ENCODE data around the gene KAZN.

KAZN gene

DNA sequence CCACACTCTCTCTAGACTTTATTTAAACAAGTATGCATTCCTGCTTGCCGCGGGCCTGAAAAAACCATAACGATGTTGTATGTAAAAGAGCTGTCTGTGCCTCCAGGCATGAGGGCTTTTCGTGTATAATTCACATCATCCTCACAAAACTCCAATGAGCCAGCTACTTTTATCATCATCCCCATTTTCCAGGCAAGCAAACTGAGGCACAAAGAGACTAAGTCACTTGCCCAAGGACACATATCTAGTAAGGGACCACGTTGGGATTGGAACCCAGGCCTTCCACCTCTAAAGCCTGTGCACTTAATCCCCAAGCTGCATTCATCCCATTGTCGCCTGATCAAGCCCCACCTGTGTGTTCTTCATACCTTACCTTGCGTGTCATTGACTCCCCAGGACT, 226.9 kb downstream of the KAZN start:
- DNase-seq (ENCODE audit: low read depth) = no peak

DNA sequence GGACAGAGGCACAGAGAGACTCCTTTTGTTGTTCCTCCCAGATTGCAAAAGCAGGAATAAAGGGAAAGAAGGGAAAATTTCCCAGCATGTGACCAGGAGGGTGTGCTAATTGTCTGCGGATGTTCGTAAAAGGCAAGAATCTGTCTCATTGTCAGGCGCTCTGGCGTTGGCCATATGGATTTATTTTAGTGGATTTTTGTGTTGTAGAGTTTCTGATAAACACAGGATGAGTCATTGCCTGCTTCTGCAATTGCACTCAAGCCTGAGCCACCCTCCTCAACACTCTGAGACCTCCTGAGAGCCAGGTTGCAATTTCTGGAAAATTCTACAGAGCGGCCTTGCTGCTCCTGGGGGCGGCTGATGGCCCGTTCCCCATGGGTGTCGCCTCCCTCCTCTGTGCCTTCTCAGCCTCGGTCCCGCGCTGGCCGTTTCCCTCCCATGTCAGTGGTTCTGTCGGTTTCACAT, 227.7 kb downstream of the KAZN start:
- DNase-seq (ENCODE audit: low read depth) = no peak

DNA sequence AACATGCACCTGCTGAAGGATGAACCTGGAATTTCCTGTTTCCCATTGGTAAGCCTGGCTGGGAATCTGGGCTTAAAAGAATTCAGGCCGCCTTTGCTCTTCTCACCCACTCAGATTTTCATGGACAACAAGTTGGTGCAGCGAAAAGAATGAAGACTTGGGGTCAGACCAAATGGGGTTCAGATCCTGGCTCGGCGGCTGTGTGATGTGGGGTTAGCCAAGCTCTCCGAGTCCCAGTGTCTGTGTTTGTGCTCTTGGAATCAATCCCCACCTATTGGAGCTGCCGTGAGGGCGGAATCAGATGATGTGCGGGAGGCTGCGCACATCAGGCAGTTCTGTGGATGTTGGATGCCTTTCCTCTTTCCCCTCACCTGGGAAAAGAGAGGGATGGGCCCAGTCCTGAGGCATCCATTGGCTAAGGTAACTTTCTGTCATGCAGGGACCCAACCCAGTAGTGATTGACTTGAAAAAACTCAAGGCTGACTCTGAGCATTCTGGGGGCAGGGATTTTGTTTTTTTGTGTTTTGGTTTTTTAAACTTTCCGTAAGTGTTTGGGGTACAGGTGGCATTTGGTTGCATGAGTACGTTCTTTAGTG, 228.3 kb downstream of the KAZN start:
- no peak for DNase-seq (ENCODE audit: low read depth)

DNA sequence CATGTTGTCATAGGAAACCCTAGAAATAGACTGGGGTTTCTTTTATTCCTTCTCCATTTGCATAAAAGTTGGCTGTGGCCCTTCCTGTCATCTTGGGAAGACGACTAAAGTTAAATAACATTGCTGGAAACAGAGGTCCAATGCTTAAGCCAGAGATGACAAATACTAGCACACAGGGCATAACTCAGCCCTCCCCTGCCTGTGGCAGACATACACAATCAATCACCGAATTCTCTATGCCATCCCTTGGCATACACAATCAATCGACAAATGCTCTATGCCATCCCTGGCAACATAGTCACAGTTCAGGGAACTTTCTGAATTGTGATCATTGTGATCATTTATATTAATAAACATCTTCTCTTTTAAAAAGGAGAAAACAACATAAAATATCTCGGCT, 229.4 kb downstream of the KAZN start:
- DNase-seq (ENCODE audit: low read depth) = no peak

DNA sequence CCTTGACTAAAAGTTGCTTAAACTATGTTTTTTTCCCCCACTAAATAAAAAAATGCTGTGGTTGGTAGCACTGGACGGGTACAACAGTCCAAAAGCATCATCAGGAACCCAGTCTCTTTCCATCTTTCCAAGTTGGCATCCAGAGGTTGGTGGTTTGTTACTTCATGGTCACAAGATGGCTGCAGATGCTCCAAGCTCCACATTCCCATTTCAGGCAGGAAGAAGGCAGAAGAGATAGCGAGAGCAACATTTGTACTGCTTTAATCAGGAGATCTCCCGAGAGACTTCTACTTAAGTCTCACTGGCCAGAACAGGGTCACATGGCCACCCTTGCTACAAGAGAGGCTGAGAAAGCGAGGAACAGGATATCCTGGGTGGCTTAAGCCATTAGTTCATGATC, 230.2 kb downstream of the KAZN start:
- DNase-seq (ENCODE audit: low read depth) = no peak

DNA sequence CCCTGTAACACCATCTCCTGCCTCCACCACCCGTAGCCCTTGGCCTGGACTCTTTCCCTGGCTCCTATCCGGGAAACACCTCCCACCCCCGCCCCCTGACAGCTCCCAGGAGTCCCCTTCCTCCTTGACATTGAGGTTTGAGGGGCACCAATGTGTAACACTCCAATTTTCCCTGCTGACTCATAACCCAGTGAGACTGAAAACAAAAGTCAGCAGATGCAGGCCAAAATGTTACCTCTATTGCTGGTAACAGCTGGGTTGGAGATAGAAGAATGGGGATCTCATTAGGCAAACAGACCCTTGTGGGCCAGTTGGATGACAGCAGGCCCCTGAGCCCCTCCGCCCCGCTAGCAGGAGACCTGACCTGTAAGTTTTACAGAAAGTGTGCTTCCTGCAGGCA, 237.2 kb downstream of the KAZN start:
- DNase-seq (ENCODE audit: low read depth) = no peak

DNA sequence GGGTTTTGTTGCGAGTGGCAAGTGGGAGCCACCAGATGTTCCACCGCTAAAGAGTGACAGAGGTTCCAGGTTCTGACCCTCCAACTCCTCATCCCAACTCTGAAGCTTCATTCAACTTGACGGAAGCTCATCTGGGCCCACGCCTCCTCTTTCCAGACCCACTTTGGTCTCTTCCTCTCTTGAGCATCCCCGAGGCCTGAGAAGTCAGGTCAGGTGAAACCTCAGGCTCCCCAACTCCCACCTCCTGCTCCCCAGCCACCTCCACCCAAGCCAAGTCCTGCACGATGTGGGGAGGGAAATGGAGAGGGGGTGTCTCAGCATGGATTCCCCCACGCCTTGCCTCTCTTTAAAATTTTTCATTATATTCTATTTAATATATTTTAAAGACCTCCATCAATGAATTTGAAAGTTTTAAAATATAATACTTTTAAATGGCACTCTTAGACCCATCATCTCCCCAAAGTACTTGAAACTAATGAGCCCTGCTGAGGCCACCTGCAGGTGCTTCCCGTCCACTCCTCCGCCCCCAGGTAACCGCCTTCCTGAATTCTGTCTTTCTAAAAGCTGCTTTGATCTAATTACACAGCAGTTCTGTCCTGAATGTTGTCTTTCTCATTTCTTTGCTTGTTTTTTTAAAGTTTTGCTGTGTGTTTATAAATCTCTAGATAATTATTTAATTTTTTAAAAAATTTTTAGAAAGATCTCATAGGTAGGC, 238.1 kb downstream of the KAZN start:
- no peak for DNase-seq (ENCODE audit: low read depth)

- DNase-seq (ENCODE audit: low read depth) = no peak
Observed at GRCh38 chr1:14840374-14840773, 241.9 kb downstream of the KAZN start.

DNA sequence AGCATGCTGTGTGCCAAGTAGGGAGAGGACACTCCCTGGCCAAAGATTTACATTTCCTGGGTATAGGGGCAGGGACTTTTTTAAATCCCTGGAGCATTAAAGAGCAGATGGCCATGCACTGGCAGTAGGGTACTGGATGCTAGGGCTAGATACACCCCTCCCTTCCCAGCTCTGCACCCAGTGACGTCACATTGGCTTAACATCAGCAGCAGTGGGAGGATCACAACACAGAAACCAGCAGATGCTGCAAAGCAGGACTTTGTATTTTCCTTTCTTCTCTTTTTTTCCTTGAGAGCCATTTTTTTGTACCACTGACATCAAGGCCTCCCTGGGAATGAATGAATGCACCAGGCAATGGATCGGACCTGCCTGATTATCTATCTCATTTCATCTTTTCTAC, 243.0 kb downstream of the KAZN start:
- DNase-seq (ENCODE audit: low read depth) = no peak

GRCh38 chr1:14841951-14842350, 243.5 kb downstream of the KAZN start:
- DNase-seq (ENCODE audit: low read depth) = no peak

GRCh38 chr1:14842361-14842760, 243.9 kb downstream of the KAZN start:
- DNase-seq (ENCODE audit: low read depth) = no peak

GRCh38 chr1:14842891-14843290, 244.4 kb downstream of the KAZN start:
- DNase-seq (ENCODE audit: low read depth) = no peak

DNA sequence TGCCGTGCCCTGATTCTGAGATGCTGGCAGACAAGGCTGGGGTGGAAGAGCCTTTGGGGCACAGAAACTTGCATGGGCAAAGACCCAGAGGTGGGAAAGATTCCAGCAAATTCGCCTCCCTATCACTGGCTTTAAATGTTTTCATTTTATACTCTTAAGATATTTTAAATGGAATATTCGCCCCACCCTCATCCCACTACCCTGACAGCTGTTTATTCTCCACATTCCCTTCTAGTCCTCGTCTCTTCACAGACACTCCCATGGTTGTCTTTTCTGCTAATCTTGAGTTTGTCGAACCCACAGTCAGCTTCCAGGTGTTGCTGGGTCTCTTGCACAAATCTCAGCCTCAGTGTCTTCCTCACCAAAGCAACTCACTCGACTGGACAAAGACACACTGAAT, 245.0 kb downstream of the KAZN start:
- DNase-seq (ENCODE audit: low read depth) = no peak

- no peak for DNase-seq (ENCODE audit: low read depth)
Observed at GRCh38 chr1:14844356-14844755, 245.9 kb downstream of the KAZN start.

DNA sequence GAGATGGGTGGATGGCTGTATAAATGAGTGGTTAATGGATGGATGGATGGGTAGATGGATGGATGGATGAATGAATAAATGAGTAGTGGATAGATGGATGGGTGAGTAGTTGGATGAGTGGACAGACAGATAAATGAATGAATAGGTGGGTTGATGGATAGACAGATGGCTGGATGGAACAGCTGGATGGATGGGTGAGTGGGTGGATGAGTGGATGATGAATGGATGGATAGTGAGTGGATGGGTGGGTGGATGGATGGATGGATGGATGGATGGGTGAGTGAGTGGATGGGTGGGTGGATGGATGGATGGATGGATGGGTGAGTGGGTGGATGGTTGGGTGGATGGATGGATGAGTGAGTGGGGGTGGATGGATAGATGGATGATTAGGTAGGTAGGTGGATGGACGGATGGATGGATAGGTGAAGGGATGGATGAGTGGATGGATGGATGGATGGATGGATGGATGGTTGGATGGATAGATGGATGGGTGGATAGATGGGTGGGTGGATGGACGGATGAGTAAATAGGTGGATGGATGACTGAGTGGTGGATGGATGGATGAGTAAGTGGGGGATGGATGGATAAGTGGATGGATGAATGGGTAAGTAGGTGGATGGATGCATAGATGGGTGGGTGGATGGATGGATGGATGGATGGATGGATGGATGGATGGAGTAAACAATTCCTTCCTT, 246.6 kb downstream of the KAZN start:
- no peak for DNase-seq (ENCODE audit: low read depth)

DNA sequence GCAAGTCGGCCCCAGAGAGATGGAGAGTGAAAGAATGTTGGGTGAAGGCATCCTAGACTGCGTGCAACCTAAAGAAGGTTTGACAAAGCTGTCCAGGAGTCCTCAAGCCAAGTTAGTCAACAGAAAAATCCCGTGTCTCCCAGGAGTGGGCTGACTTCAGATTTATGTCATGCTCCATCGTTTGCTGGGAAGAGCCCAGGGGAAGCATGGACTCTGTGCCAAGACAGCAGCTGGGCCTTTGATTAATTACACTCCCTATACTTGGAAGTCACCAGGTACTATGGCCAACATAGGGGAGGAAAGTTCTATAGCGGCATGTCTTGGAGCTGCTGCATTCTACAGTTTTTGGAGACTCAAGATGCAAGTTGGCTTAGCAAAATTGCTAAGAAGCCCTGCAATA, 247.4 kb downstream of the KAZN start:
- no peak for DNase-seq (ENCODE audit: low read depth)

DNA sequence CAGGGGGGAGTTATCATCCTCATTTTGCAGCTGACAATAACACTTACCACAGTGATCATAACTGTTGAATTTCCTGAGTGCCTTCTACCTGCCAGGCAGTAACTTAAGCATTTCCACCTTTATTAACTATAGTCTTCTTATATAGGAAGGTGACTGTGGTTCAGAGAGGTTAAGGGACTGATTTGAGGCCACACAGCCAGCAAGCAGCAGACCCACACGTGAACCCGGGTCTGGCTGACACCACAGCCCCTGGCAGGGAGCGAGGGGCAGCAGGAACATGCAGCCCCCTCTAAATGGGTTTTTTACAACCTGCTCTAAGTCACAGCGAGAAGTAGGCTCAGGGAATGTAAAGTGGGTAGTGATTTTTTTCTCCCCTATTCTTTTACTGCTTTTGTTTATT, 248.2 kb downstream of the KAZN start:
- DNase-seq (ENCODE audit: low read depth) = no peak

- no peak for DNase-seq (ENCODE audit: low read depth)
Observed at GRCh38 chr1:14848203-14848602, 249.7 kb downstream of the KAZN start.

DNA sequence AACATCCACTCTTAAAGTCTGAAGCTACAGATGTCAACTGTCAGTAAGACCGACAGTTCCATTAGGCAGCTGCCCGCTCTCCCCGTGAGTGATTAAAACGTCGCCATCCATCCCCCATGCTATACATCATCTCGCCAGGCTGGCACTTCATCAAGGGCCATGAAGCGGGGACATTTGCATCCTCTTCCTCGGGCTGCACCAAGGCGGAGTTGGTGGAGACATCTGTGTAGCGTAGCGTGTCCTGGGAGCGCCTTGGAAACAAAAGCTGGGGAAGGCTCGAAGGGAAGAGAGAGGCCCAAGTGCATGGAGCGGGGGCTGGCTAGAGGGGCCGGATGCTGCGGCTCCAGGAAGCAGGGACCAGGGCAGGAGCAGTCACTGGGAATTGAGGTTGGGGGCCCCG, 250.1 kb downstream of the KAZN start:
- no peak for DNase-seq (ENCODE audit: low read depth)

DNA sequence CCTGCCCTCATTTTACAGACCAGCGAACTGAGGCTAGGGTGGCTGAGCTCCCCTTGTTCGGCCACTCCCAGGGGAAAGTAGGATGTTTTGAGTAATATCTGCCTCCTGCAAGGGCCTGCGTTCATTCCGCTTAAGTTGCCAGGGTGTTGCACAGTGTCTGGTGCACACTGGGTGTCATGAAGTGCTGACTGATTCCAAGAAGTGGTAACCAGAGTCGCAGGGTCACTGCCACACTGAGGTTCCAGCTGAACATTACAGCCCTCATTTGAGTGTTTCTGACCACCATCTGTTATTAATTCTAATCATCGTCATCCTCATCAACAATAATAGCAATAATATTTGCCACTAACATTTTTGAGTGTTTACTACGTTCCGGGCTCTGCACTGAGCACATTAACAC, 250.6 kb downstream of the KAZN start:
- no peak for DNase-seq (ENCODE audit: low read depth)

DNA sequence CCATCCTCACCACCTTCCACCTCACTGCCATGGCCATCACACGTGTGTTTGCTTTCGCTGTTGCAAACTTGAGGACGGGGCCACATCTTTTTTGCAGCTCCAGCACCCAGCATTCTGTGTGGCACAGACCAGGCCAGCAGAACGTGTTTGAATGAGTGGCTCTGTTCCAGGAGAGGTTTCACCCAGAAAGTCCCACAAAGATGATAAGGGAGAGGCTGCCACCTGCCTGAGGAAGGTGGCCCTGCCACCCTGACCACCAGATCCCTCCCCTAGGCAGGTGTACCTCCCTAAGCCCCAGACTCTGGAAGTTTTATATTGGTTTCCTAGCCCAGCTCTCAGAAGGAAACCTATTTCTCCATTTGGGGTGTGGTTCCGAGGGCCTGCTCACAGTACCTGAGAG, 252.1 kb downstream of the KAZN start:
- no peak for DNase-seq (ENCODE audit: low read depth)

- DNase-seq (ENCODE audit: low read depth) = no peak
Observed at GRCh38 chr1:14851760-14852159, 253.3 kb downstream of the KAZN start.

DNA sequence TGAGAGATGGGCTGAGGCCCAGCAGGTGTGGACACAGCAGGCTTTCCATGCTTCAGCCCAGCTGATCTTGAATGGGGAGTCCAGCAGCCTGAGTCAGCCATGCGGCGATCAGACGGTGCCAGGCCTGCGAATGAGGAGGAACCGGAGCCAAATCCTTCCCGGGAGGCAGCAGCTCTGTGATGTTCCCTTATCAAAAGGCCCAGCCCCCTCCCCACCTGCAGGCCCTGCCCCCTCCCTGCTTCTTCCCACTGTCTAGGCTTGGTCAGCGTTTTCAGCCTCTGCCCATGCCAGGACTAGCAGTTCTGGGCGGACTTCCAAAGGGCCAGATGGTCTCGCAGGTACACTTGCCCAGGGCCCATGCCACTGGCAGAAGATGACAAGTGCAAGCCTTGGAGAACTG, 253.8 kb downstream of the KAZN start:
- DNase-seq (ENCODE audit: low read depth) = no peak

DNA sequence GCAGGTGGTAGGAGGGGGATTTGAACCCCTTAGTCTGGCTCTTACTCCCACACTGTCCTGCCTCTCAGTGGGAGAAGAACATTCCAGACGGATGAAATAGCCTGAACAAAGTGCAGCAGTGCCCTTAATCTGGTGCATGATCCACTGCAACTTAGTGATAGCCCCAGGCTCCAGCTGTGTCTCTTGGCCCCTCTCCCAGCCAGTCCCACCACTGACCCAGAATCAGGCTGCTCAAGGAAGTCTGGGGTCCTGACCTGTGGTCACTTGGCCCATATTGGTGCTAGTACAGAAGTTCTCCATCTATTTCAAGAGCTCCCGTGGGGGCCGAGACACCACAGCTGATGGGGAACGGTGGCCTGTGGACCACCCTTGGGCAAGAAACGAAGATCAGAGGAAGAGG, 255.0 kb downstream of the KAZN start:
- no peak for DNase-seq (ENCODE audit: low read depth)
